Panc1 (cell line): ENCODE measurements around the gene PARD3.

Source experiments
- TCF7L2 ChIP-seq: IDR thresholded peaks from 2 replicates; pipeline ENCODE4 v1.6.1; 2011; ENCODE audit warnings: mild to moderate bottlenecking, low read depth, low read length, inconsistent platforms
- TF ChIP-seq, protein P1 (sequence below): fragments of 450-650 bp; IDR thresholded peaks from 2 replicates; pipeline ENCODE4 v1.5.1; 2017; ENCODE audit warnings: mild to moderate bottlenecking

- TF ChIP-seq, protein P1, sequence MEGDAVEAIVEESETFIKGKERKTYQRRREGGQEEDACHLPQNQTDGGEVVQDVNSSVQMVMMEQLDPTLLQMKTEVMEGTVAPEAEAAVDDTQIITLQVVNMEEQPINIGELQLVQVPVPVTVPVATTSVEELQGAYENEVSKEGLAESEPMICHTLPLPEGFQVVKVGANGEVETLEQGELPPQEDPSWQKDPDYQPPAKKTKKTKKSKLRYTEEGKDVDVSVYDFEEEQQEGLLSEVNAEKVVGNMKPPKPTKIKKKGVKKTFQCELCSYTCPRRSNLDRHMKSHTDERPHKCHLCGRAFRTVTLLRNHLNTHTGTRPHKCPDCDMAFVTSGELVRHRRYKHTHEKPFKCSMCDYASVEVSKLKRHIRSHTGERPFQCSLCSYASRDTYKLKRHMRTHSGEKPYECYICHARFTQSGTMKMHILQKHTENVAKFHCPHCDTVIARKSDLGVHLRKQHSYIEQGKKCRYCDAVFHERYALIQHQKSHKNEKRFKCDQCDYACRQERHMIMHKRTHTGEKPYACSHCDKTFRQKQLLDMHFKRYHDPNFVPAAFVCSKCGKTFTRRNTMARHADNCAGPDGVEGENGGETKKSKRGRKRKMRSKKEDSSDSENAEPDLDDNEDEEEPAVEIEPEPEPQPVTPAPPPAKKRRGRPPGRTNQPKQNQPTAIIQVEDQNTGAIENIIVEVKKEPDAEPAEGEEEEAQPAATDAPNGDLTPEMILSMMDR: no peak
- no peak for TF ChIP-seq TCF7L2
Observed at GRCh38 chr10:34340934-34341333, 474.2 kb downstream of the PARD3 start.
